Spinal cord (tissue), 10 donors: ENCODE measurements around the gene SMIM28. TPM values are rescaled to one million over a fixed set of nuclear protein-coding genes. Genes with fewer than 3 reads are reported as not detected.

Experiments
- DNase-seq, 6 donors: peaks; one replicate each; pipeline versions ENCODE4 v3.0.0 to v3.0.0-alpha.2; 2013 to 2015; ENCODE audit warnings: low spot score in 6 of 6, low read depth in 4 of 6
- H3K27ac ChIP-seq: one replicate; pipeline ENCODE4 v1.5.1; 2013; ENCODE audit warnings: low read depth, low read length, control low read depth
- H3K27me3 ChIP-seq: one replicate; pipeline ENCODE4 v1.6.1; 2013; ENCODE audit warnings: low read length; ENCODE audit not compliant: control insufficient read depth, insufficient read depth
- H3K36me3 ChIP-seq: one replicate; pipeline ENCODE4 v1.6.1; 2013; ENCODE audit warnings: low read length; ENCODE audit not compliant: control insufficient read depth, insufficient read depth
- H3K4me1 ChIP-seq: one replicate; pipeline ENCODE4 v1.6.1; 2013; ENCODE audit warnings: low read length; ENCODE audit not compliant: control insufficient read depth, insufficient read depth
- H3K4me3 ChIP-seq: one replicate; pipeline ENCODE4 v1.5.1; 2013; ENCODE audit warnings: low read depth, low read length, control low read depth
- H3K9me3 ChIP-seq: one replicate; pipeline ENCODE4 v1.6.1; 2013; ENCODE audit warnings: low read length; ENCODE audit not compliant: control insufficient read depth, insufficient read depth
- WGBS: methylation state at CpG from one replicate; pipeline ENCODE4 v1.1.5; 2013; ENCODE audit warnings: missing lambda C conversion rate; ENCODE audit not compliant: insufficient coverage; 5-methylcytosine and 5-hydroxymethylcytosine counted together
- polyA plus RNA-seq, 2 donors: library from polyadenylated mRNA; unstranded; fragments of 120-200 nt; gene quantifications; one replicate each; pipeline ENCODE4 v1.2.1, GENCODE V29; 2013; ENCODE audit not compliant: insufficient read length in 2 of 2
- total RNA-seq, 2 donors: library from RNA; depleted of rRNA in 1 of 2; stranded (reverse); fragments of 120-200 nt in 1 of 2; fragments of >200 nt in 1 of 2; gene quantifications; one replicate each; pipeline versions ENCODE4 v1.2.3 to v1.2.4, GENCODE V29; 2013 to 2014
- donor health status: healthy.

The SMIM28 gene
- total and polyA plus RNA-seq, 4 donors, result 0.30 TPM; not detected in 3

GRCh38 chr6:138403324-138403800, 25.7 kb downstream of the SMIM28 start:
- H3K36me3 ChIP-seq, result peaks cover 7% of the 10 kb centered on the region
- H3K27me3 ChIP-seq, result no peaks in the 10 kb centered on the region
- peak overlapping the region; percentile 59 for H3K4me3 ChIP-seq
- peak in 3 of 6 donors; percentile 9 to 66 (median 39) for DNase-seq
- H3K27ac ChIP-seq, result no peak overlapping the region
- peaks cover 15% of the 10 kb centered on the region for H3K4me1 ChIP-seq
- WGBS, result under 1% methylated on average over 30 of the region's 30 CpGs
- no peaks in the 10 kb centered on the region for H3K9me3 ChIP-seq

- Histone ChIP-seq H3K36me3 (peaks cover 7% of the 10 kb centered on the region), H3K27ac (no peak within 1 kb of the TSS), H3K9me3 (no peaks in the 10 kb centered on the region), H3K4me3 (peak within 1 kb of the TSS; percentile 60), H3K27me3 (no peaks in the 10 kb centered on the region), H3K4me1 (peaks cover 15% of the 10 kb centered on the region)
- peak in 5 of 6 donors; percentile 57 to 93 (median 73) for DNase-seq
- WGBS, result under 1% methylated on average over 82 of the region's 92 CpGs
Measured at GRCh38 chr6:138403801-138404665, 26.3 kb downstream of the SMIM28 start, which contains the start of gene HEBP2. Gene HEBP2 (plus strand): TSS chr6:138404223. CDS start chr6:138404496, 273 bp downstream.

- peaks cover 15% of the 10 kb centered on the region for H3K4me1 ChIP-seq
- no peaks in the 10 kb centered on the region for H3K27me3 ChIP-seq
- DNase-seq, result peak in 2 of 6 donors; percentile 16 to 26
- no peaks in the 10 kb centered on the region for H3K9me3 ChIP-seq
- WGBS, result 6% methylated on average over 21 of the region's 35 CpGs
- no peak overlapping the region for H3K27ac ChIP-seq
- peaks cover 7% of the 10 kb centered on the region for H3K36me3 ChIP-seq
- H3K4me3 ChIP-seq, result peak overlapping the region; percentile 60
Measured at GRCh38 chr6:138404666-138405337, 27.1 kb downstream of the SMIM28 start.

GRCh38 chr6:138405816-138406413, 28.2 kb downstream of the SMIM28 start:
- DNase-seq, result peak in 1 of 6 donors; percentile 17
- H3K27ac ChIP-seq, result no peak overlapping the region
- peaks cover 15% of the 10 kb centered on the region for H3K4me1 ChIP-seq
- H3K36me3 ChIP-seq, result peaks cover 7% of the 10 kb centered on the region
- no peaks in the 10 kb centered on the region for H3K9me3 ChIP-seq
- WGBS, result no CpG with 5 or more reads among the region's 5 CpGs
- no peak overlapping the region for H3K4me3 ChIP-seq
- no peaks in the 10 kb centered on the region for H3K27me3 ChIP-seq

GRCh38 chr6:138406443-138406842, 28.7 kb downstream of the SMIM28 start:
- Histone ChIP-seq H3K27me3 (no peaks in the 10 kb centered on the region), H3K27ac (no peak overlapping the region), H3K9me3 (no peaks in the 10 kb centered on the region), H3K4me1 (peaks cover 15% of the 10 kb centered on the region), H3K4me3 (no peak overlapping the region), H3K36me3 (peaks cover 7% of the 10 kb centered on the region)
- WGBS, result no CpG with 5 or more reads among the region's 2 CpGs
- DNase-seq, result no peak

GRCh38 chr6:138410048-138410735, 32.5 kb downstream of the SMIM28 start:
- Histone ChIP-seq H3K27ac (no peak overlapping the region), H3K27me3 (no peaks in the 10 kb centered on the region), H3K9me3 (no peaks in the 10 kb centered on the region), H3K4me1 (no peaks in the 10 kb centered on the region), H3K36me3 (peaks cover 20% of the 10 kb centered on the region), H3K4me3 (no peak overlapping the region)
- WGBS, result 100% methylated on average over 1 of the region's 8 CpGs
- DNase-seq, result no peak

GRCh38 chr6:138410972-138411880, 33.5 kb downstream of the SMIM28 start:
- WGBS, result 89% methylated on average over 5 of the region's 6 CpGs
- Histone ChIP-seq H3K4me1 (no peaks in the 10 kb centered on the region), H3K36me3 (peaks cover 22% of the 10 kb centered on the region), H3K4me3 (no peak overlapping the region), H3K27ac (no peak overlapping the region), H3K27me3 (no peaks in the 10 kb centered on the region), H3K9me3 (no peaks in the 10 kb centered on the region)
- DNase-seq, result no peak

GRCh38 chr6:138415125-138415524, 37.4 kb downstream of the SMIM28 start:
- Histone ChIP-seq H3K36me3 (peaks cover 15% of the 10 kb centered on the region), H3K4me3 (no peak overlapping the region), H3K27ac (no peak overlapping the region), H3K4me1 (no peaks in the 10 kb centered on the region), H3K27me3 (no peaks in the 10 kb centered on the region), H3K9me3 (no peaks in the 10 kb centered on the region)
- 85% methylated on average over 5 of the region's 5 CpGs for WGBS
- no peak for DNase-seq
